ENCODE data around the gene ARIH2.

The ARIH2 gene

GRCh38 chr3:49013113-49013737 is 94.6 kb downstream of the ARIH2 start:
- TF ChIP-seq, protein P1, sequence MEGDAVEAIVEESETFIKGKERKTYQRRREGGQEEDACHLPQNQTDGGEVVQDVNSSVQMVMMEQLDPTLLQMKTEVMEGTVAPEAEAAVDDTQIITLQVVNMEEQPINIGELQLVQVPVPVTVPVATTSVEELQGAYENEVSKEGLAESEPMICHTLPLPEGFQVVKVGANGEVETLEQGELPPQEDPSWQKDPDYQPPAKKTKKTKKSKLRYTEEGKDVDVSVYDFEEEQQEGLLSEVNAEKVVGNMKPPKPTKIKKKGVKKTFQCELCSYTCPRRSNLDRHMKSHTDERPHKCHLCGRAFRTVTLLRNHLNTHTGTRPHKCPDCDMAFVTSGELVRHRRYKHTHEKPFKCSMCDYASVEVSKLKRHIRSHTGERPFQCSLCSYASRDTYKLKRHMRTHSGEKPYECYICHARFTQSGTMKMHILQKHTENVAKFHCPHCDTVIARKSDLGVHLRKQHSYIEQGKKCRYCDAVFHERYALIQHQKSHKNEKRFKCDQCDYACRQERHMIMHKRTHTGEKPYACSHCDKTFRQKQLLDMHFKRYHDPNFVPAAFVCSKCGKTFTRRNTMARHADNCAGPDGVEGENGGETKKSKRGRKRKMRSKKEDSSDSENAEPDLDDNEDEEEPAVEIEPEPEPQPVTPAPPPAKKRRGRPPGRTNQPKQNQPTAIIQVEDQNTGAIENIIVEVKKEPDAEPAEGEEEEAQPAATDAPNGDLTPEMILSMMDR (IDR thresholded peaks at IDR 0.05; ENCODE audit: low read depth, low read length), result no peak
- no peak for DNase-seq (ENCODE audit: extremely low read depth, low read depth)

GRCh38 chr3:49013738-49014660 is 95.4 kb downstream of the ARIH2 start:
- TF ChIP-seq, protein P1 (IDR thresholded peaks at IDR 0.05; ENCODE audit: low read depth, low read length), result peak; percentile 58
- DNase-seq (ENCODE audit: extremely low read depth, low read depth), result no peak

GRCh38 chr3:49015072-49015471 is 96.4 kb downstream of the ARIH2 start:
- DNase-seq (ENCODE audit: extremely low read depth, low read depth), result no peak
- TF ChIP-seq, protein P1 (IDR thresholded peaks at IDR 0.05; ENCODE audit: low read depth, low read length), result no peak

GRCh38 chr3:49015765-49016164 is 97.1 kb downstream of the ARIH2 start:
- DNase-seq (ENCODE audit: extremely low read depth, low read depth), result no peak
- TF ChIP-seq, protein P1 (IDR thresholded peaks at IDR 0.05; ENCODE audit: low read depth, low read length), result no peak

DNA sequence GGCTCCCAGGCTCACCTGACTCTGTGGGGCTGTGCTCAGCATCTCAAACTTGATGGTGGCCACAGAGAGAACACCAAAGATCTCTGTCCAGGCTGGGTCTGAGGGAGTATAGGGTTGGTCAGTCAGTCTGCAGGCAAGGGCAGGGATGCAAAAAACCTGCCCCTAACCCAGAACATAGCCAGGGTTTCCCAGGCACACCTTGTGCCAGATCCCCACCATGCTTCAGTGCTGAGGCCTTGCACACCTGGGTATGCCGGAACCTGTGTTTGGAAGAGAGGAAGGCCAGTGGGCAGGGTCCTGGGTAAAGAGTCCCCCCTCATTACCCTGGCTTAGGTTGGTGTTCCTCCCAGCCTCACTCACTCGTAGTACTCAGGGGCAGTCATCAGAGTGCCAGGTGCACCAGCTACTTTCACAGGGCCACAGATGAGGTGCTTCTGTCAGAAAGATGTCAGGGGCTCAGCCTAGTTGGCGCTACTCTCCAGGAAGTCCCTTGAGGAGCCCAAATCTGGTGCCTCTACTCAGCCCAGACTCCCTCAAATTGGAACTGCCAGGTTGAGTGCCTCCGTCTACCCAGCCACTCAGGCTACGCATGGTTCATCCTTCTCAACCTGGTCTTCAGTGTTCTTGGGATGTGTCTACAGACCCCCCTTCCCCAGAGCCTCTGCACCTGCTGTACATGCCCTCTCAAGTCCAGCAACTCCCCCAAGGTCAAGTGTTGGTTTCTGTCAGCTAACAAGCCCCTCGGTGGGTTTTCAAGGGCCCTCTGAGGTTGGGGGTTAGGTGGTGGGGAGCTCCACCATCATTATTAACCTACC is 98.0 kb downstream of the ARIH2 start:
- no peak for DNase-seq (ENCODE audit: extremely low read depth, low read depth)
- TF ChIP-seq, protein P1 (IDR thresholded peaks at IDR 0.05; ENCODE audit: low read depth, low read length), result no peak

- TF ChIP-seq, protein P1 (IDR thresholded peaks at IDR 0.05; ENCODE audit: low read depth, low read length), result no peak
- DNase-seq (ENCODE audit: extremely low read depth, low read depth), result no peak
Measured at GRCh38 chr3:49017229-49017970, 98.8 kb downstream of the ARIH2 start.
